ENCODE measurements around the gene INPPL1.
"Not testable (repeated sequence)": the region's sequence is repeated elsewhere in the genome, so short reads cannot be mapped to it uniquely, and the experiment has no call there.

Gene INPPL1

DNA sequence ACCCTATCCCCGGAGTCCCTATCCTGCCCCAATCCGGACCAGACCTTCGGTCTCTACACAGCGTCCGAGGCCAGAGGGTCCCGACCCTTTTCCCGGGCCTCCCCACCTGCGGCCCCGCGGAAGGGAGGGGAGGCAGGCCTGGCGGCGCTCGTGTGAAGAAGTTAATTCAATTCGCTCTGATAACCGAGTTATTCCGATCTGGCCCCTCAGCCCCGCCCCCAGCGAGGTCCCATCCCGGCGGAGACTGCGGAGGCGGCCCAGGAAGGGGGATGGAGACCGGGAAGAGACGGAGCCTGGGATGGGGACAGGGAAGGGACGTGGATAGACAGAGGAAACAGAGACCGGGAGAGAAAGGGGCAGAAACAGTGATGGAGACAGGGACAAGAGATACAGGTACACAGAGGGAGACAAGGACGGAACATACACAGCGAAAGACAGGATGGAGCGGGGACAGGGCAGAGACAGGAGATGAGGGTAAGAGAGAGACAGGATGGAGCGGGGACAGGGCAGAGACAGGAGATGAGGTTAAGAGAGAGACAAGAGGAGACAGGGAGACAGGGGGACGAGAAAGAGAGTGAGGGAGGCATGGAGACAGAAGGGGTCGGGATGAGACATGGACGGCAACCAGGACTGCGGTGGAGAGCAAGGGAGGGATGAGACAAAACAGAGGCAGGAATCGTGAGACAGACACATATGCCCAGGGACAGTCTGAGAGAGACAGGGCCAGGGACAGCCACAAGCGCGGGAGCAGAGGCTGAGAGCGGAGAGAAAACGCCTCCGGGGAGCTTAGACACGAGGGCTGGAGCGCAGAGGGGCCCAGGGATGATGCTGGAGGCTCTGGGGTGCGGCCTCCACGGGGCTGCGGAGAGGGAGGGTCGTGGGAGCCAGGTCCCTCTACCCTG is 20.0 kb downstream of the INPPL1 start:
- DNase-seq = no peak

- no peak for DNase-seq
Observed at GRCh38 chr11:72245263-72245816, 20.8 kb downstream of the INPPL1 start.

GRCh38 chr11:72247584-72247983 is 23.0 kb downstream of the INPPL1 start:
- no peak for DNase-seq

- no peak for DNase-seq
Observed at GRCh38 chr11:72249961-72250360, 25.4 kb downstream of the INPPL1 start.

DNA sequence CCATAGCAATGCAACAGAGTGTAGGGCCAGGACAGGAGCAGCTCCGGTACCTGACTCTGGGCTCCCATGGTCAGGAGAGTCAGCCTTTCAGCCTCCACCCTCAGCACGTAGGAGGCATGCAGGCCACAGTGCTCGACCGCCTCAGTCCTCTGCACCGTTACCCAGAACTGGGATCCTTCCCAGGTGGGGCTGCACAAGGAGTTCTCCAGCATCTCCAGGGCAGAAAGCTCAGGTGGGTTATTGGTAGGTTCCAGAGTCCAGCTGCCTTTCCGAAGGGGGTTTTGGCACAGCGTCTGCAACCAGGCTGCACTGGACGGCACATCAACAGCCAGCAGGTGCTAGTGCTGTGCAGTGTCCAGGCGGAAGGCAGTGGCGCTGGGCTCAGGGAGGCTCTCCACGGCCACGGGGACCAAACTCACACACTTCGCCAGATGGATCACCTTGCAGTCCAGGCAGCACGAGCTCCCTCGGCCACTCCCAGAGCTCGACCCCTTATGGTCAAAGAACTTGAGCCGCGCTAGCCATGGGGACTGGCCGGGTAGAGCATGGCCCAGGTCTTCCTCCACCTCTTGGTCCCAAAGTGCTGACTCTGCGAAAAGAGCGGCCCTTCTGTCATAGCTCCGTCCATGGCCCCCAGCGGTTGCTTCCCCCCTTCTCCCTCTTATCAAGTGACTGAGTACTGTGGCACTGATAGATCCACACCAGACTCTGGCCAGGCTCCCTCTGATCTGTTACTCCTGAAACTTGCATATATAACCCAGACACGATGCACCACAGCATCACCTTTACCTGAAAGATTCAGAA is 26.3 kb downstream of the INPPL1 start:
- DNase-seq = no peak

DNA sequence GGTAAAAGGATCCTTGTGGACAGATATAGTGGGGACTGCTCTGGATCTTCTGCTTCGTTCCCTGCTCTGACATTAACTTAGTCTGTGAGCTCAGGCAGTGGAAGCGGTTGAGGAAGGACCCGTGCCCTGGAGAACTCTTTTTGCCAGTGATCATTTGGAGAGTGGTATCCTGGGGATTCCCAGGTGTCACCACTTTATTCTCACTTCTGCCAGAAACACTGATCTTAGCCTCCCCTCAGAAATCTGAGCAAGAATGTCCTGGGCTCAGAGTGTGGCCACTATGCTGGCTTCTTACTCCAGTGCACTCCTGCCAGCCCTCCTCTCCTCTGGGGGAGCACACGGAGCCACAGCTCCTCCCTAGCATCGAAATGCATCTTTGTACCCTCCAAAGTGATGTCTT is 27.0 kb downstream of the INPPL1 start:
- DNase-seq = no peak

DNA sequence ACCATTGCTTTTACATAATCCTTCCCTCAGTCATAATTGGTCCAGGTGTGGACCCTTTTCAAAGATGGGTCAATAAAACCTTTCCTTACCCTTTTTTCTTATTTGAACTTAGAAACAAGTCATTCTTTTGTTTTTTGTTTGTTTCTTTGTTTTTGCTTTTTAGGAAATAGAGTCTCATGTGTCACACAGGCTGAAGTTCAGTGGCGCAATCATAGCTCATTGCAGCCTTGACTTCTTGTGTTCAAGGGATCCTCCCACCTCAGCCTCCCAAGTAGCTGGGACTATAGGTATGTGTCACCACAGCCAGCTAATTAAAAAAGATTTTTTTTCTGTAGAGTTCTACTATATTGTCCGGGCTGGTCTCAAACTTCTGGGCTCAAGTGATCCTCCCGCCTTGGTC is 28.8 kb downstream of the INPPL1 start:
- DNase-seq = no peak

DNA sequence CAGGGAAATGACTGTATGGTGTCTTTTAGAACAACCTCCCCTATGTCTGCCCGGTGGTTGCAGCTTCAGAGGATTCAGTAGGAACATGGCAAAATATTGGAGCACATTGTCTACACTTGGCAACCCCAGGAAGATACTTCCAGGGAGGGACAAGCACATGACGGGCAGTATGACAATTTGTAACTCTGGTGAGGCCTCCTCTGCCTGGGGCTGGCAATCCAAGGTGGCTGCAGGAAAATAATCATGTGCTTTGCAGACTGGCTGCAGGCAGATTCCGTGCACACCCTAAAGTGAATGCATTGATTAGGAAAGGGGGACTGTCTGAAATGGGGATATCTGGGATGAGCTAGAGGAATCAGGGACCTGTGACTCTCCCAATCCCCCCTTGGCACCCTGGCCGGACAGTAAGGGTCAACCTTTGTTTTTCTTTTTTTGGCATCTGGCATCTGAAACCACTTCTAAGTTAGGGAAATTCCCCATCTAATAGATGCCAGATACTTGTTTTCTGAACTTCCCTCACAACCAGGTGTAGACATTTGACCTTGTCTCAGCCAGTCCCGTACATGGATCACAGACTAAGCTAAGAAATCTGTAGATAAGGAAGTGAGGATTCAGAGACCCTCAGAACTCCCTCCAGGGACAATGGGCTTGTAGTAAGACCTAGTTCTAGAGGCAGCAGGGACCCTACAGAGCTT is 29.9 kb downstream of the INPPL1 start:
- no peak for DNase-seq

DNA sequence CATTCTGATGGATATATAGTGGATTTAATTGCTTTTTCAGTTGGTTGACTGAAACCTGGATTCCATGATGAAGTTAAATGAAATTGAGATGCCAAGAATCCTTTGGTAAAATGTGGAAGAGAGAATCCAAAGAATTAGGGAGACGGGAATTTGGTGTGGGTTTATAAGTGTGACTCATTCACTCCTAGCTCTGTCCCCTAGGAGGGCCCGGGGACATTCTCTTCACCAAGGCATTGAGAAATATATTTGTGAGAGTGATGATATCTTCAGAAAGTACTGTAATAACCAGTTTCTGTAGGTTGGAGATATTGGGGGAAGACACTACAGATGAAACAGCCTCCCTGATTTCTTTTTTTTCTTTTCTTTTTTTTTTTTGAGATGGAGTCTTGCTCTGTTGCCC is 33.0 kb downstream of the INPPL1 start:
- no peak for DNase-seq

GRCh38 chr11:72259490-72259889 is 34.9 kb downstream of the INPPL1 start:
- DNase-seq = no peak

DNA sequence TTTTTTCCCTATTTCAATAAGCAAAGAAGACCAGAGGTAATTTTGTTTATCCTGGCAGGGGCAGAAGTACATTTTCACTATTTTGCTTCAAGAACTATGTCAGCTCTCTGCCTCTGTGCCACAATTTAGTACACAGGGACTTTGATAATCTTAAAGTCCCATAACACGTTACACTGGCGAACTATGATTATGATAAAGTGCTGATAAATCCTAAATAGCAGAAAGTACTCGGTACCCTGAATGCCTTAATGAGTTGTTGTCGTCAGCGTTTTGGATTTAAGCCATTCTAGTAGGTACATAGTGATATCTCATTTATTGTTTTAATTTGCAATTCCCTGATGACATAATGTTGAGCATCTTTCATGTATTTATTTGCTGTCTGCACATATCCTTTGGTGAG is 36.0 kb downstream of the INPPL1 start:
- DNase-seq = no peak

DNA sequence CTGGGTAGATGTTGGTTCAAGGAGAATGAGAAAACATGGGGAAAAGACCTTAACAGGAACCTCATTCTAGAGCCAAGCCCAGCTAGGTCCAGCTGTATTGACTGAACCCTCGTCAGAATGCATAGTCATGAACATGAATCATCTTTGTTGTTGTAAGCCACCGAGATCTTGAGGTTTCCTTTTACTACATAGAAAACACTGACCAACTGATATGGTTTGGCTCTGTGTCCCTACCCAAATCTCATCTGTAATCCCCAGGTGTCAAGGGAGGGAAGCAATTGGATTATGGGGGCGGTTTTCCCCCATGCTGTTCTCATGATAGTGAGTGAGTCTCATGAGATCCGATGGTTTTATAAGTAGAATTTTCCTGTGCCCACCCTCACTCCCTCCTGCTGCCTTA is 38.8 kb downstream of the INPPL1 start:
- no peak for DNase-seq

GRCh38 chr11:72265951-72266350 is 41.4 kb downstream of the INPPL1 start:
- no peak for DNase-seq

DNA sequence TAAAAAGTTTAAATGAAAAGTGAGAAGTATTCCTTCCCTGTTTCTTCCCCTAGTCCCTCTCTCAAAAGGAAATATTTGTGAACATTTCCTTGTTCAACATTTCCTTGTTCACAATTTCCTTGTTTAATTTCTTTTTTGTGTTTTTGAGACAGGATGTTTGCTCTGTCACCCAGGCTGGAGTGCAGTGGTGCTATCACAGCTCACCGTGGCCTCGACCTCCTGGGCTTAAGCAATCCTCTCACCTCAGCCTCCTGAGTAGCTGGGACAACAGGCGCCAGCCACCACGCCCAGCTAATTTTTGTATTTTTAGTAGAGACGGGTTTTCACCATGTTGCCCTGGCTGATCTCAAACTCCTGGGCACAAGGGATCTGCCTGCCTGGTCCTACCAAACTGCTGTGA is 42.4 kb downstream of the INPPL1 start:
- not testable (repeated sequence) for DNase-seq

DNA sequence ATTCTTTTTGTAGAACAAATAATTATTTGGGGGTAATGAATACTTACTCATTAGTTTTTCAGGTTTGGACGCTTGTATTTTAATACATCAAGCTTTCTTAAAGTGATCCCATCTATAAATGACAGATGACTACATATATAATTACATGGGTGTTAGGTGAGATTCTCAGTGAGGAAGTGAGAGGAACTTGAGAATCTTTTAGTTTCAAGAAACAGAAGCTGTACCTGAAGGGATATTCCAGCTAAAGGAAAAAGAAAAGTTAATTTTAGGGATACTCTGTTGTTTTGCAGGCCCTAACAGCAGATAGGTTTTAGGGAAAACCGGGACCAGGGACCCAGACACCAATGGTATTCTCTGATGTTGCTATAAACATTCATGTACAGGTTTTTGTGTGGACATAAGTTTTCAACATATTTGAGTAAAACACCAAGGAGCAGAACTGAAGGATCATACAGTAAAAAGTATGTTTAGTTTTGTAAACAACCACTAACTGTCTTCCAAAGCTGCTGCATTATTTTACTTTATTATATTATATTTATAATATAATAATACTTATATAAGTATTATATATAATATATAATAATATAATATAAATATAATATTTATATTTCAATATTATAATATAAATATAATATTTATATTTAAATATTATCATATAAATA is 43.5 kb downstream of the INPPL1 start:
- DNase-seq = no peak

- DNase-seq = no peak
Observed at GRCh38 chr11:72271980-72272379, 47.4 kb downstream of the INPPL1 start.

DNA sequence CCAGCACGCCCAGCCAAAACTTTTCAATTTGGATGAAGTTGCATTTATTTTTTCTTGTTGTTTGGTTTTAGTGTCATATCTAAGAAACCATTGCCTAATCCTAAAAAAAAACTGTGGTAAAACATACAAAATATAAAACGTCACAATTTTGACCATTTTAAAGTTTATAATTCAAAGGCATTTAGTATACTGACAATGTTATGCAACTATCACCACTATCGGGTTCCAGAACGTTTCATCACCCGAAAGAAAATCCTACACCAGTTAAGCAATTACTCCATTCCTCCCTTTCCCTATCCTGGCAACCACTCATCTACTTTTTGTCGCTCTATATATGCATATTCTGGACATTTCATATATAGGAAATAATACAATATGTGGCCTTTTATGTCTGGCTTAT is 49.9 kb downstream of the INPPL1 start:
- no peak for DNase-seq

- no peak for DNase-seq
Observed at GRCh38 chr11:72278905-72279304, 54.3 kb downstream of the INPPL1 start.

- no peak for DNase-seq
Observed at GRCh38 chr11:72280037-72280436, 55.5 kb downstream of the INPPL1 start.

DNA sequence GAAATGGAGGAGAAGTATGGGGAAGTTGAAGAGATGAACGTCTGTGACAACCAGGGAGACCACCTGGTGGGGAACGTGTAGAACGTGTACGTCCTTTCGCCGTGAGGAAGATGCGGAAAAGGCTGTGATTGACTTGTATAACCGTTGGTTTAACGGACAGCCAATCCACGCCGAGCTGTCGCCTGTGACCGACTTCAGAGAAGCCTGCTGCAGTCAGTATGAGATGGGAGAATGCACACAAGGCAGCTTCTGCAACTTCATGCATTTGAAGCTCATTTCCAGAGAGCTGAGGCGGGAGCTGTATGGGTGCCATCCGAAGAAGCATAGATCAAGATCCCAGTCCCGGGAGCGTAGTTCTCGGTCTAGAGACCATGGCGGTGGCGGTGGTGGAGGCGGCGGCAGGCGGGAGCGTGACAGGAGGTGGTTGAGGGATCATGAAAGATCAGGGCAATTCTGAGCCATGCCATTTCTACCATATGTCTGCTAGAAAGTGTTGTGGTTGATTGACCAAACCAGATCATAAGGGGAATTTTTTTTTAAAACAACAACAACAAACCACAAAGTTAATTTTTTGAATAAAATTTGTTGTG is 56.3 kb downstream of the INPPL1 start:
- DNase-seq = no peak

DNA sequence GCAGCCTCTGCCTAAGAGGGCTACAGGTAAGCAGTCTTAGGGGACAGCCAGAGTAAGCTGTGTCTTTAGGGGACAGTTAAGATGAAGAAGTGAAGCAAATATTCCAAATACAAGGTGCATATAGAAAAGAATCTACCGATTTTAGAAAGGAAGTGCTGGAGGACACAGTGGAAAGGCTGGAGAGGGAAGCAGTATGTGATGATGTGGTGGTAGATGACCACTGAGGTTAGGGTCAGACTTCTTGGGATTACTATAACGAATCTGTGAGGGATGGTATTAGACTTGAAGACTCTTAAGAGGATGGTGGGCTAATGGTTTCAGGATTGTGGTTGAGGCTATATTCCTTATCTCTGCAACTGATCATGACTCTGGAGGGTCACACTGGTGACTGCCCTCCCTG is 59.4 kb downstream of the INPPL1 start:
- no peak for DNase-seq

- no peak for DNase-seq
Observed at GRCh38 chr11:72287293-72287692, 62.7 kb downstream of the INPPL1 start.

Data from femur (tissue), 1 donor.